ENCODE data around the gene GMIP.
"Not testable (repeated sequence)": the region's sequence is repeated elsewhere in the genome, so short reads cannot be mapped to it uniquely, and the experiment has no call there.

The GMIP gene, protein sequence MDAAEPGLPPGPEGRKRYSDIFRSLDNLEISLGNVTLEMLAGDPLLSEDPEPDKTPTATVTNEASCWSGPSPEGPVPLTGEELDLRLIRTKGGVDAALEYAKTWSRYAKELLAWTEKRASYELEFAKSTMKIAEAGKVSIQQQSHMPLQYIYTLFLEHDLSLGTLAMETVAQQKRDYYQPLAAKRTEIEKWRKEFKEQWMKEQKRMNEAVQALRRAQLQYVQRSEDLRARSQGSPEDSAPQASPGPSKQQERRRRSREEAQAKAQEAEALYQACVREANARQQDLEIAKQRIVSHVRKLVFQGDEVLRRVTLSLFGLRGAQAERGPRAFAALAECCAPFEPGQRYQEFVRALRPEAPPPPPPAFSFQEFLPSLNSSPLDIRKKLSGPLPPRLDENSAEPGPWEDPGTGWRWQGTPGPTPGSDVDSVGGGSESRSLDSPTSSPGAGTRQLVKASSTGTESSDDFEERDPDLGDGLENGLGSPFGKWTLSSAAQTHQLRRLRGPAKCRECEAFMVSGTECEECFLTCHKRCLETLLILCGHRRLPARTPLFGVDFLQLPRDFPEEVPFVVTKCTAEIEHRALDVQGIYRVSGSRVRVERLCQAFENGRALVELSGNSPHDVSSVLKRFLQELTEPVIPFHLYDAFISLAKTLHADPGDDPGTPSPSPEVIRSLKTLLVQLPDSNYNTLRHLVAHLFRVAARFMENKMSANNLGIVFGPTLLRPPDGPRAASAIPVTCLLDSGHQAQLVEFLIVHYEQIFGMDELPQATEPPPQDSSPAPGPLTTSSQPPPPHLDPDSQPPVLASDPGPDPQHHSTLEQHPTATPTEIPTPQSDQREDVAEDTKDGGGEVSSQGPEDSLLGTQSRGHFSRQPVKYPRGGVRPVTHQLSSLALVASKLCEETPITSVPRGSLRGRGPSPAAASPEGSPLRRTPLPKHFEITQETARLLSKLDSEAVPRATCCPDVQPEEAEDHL

DNA sequence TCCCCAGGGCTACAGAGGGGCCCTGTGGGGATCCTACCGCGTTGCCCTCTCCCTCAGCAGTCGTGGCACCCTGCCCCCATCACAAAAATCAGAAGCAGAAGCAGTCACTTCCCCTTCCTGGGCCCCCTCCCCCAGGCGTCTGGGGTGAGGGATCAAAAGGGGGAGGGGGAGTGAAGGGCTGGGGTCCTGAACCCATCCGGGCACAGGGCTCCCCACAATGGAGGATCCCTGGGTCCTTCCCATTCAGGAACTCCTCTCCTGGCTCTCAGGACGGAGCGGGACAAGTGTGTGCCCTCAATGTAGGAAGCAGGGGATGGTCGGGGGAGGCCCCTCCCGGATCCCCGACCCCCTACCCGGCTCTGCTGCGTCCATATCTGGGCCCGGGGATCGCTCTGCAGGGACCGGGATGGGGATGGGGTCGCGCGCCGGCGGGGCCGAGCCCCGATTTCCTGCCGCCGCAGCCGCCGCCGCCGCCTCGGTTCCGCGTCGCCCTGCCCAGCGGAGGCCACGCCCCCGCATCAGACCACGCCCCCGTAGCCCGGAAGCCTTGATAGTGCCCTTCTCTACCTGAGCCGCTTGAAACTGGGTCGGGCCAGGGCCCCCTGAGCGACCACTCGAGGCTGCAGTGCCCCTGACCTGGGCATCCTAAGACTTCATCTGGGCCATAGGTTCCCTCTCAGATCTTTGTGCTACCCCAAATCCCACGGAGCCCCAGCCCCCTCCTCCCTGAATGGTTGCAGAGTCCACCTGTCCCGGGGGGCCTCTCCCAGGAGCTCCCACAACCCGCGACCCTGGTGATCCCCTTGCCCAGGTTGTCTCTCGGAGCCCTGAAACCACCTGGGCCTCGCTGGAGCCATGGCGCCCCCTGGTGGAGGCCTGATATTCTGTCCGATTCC is at the start of gene GMIP:
Gene GMIP (minus strand): TSS at position 500 of the 896 bp plus-strand sequence. CDS start 128 bp downstream, at position 372.
- DNase-seq: peak; percentile 84

DNA sequence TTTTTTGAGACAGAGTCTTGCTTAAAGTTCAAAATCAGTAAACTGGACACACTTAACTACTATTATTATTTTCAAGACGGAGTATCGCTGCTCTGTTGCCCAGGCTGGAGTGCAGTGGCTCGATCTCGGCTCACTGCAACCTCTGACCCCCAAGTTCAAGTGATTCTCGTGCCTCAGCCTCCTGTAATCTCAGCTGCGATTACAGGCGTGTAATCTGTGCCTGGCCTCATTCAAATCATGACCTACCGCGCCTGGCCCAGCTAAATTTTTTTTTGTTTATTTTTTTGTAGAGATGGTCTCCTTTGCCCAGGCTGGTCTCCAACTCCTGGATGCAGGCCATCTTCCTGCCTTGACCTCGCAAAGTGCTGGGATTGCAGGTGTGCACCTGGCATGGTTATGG is 48.2 kb upstream of the GMIP start:
- no peak for DNase-seq

DNA sequence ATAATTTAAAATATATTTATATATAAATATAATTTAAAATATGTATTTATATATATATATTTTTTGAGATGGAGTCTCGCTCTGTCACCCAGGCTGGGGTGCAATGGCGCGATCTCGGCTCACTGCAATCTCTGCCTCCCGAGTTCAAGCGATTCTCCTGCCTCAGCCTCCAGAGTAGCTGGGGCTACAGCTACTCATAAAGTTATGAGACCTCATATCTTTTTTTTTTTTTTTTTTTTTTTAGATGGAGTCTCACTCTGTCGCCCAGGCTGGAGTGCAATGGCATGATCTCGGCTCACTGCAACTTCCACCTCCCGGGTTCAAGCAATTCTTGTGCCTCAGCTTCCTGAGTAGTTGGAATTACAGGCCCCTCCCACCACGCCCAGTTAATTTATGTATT is 45.6 kb upstream of the GMIP start:
- DNase-seq: not testable (repeated sequence)

DNA sequence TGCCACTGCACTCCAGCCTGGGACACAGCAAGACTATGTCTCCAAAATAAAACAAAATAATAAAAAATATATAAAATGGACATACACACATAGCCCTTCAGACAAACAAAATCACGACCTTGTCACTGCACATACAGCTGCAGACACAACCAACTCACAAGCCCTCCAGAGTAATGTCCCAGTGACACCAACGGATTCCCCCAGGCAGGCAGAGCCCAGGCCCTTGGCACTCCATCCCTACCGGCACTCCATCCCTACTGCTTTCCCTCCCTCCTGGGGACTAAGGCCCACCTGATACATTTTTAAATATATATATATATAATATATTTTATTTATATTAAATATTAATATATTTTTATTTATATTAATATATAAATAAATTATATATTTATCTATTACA is 43.6 kb upstream of the GMIP start:
- no peak for DNase-seq

DNA sequence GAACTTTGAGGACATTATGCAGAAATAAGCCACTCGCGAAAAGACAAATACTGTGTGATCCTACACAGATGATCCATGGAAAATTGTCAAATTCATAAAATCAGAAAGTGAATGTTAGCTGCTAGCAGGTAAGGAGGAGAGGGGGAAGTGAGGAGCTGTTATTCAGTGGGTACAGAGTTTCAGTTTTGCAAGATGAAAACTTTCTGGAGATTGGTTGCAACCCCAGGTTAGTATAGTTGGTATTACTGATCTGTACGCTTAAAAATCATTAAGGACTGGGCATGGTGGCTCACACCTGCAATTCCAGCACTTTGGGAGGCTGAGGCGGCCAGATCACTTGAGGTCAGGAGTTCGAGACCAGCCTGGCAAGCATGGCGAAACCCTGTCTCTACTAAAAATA is 43.1 kb upstream of the GMIP start:
- DNase-seq: no peak

DNA sequence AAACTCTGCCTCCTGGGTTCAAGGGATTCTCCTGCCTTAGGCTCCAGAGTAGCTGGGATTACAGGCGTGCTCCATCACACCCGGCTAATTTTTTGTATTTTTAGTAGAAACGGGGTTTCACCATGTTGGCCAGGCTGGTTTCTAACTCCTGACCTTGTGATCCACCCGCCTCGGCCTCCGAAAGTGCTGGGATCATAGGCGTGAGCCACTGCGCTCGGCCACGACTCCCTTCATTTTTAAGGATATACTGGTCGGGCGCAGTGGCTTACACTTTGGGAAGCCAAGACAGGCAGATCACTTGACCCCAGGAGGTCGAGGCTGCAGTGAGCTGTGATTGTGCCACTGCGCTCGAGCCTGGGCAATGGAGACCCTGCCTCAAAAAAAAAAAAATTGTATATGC is 42.7 kb upstream of the GMIP start:
- DNase-seq: not testable (repeated sequence)

DNA sequence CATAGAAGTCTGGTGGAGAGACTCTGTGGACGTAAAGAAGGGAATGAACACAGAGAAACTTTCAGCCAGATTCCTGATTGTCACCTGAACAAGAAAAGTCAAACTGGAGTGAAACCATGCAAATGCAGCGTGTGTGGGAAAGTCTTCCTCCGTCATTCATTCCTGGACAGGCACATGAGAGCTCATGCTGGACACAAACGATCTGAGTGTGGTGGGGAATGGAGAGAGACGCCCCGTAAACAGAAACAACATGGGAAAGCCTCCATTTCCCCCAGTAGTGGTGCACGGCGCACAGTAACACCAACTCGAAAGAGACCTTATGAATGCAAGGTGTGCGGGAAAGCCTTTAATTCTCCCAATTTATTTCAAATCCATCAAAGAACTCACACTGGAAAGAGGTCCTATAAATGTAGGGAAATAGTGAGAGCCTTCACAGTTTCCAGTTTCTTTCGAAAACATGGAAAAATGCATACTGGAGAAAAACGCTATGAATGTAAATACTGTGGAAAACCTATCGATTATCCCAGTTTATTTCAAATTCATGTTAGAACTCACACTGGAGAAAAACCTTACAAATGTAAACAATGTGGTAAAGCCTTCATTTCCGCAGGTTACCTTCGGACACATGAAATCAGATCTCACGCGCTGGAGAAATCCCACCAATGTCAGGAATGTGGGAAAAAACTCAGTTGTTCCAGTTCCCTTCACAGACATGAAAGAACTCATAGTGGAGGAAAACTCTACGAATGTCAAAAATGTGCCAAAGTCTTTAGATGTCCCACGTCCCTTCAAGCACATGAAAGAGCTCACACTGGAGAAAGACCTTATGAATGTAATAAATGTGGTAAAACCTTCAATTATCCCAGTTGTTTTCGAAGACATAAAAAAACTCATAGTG is 36.0 kb upstream of the GMIP start:
- DNase-seq: no peak

DNA sequence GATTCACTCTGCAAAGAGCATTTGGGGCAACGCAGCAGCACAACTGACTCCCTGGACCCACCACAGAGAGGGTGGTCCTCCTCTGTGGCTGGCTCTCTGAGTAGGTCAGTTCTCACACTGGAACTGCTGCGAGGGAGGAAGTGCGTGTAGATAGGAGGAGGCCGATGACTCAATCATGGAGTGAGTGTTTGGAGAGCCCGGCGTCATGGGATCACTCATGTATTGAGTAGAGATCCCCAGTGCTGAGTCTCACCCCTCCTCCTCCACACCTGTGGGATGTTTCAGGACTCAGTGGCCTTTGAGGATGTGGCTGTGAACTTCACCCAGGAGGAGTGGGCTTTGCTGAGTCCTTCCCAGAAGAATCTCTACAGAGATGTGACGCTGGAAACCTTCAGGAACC is 34.1 kb upstream of the GMIP start:
- DNase-seq: no peak

DNA sequence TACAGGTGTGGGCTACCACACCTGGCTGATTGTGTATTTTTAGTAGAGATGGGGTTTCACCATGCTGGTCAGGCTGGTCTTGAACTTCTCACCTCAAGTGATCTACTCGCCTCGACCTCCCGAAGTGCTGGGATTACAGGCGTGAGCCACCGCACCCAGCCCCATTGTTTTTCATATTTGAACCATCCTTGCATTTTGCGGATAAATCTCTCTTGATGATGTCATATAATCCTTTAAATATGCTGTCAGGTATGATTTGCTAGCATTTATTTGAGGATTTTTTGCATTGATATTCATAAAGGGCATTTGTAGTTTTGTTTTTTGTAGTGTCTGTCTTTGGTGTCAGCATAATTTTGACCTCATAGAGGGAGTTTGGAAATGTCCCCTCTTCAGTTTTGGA is 30.9 kb upstream of the GMIP start:
- DNase-seq: no peak

DNA sequence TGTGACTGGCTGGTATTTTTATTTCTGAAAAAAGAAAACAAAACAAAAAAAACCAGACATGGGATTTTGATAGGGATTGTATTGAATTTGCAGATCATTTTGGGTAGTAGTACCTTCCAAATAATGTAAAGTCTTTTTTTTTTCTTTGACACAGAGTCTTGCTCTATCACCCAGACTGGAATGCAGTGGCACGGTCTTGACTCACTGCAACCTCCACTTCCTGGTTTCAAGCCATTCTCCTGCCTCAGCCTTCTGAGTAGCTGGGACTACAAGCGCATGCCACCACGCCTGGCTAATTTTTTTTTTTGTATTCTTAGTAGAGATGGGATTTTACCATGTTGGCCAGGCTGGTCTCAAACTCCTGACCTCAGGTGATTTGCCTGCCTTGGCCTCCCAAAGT is 29.4 kb upstream of the GMIP start:
- no peak for DNase-seq

DNA sequence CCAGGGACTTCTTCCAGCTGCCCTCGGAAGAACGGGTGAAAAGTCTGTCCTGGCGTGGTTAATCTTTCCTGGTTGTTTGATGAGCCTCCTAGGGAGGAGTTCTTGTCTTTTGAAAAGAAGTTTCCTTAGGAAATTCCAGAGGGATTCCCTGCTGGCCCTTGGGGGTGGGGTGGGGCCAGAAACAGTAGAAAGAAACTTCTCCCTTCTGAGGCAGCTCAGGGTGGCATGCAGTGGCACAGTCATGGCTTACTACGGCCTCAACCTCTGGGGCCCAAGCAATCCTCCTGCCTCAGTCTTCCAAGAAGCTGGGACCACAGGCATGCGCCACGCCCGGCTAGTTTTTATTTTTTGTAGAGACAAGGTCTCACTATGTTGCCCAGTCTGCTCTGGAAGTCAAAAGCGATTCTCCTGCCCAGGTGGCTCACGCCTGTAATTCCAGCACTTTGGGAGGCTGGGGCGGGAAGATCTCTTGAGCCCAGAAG is 26.7 kb upstream of the GMIP start:
- no peak for DNase-seq

DNA sequence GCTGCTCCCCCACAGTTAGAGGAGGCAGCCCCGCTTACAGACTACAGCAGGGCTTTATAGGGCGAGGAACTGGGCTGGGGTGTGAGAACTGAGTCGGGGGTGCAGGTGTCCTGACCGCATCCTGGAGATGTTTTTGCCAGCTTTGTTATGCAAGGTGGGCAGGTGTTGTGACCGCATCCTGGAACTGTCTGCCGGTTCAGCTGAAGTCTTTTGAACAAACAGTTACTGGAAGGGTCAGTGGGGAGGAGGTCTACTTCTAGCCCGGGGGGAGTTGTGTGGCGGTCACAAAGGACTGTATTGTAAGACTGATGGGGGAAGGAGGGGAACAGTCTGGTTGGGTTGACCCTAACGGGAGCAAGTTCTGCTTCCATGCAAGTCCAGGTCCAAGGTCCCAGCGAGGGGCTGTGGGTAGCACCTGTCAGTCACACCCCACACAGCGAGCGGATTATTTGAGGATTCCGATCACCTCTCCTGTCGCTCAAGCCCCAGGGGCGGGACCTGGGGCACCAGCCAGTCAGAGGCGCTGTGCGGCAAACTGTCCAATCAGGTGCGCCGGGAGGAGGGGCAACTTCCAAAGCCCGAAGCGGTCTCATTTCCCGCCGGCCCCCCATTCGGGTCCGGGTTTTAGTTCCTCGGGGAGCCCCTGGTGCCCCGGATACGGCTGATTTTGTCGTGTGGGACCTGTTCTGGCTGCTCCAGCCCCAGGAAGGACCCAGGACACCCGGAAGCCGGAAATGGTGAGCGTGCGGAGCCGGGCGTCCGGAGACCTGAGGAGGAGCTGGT is 25.0 kb upstream of the GMIP start, which contains the start of gene ZNF101:
Gene ZNF101 (plus strand): TSS at position 610 of the 783 bp plus-strand sequence. CDS start 125 bp downstream, at position 735.
- DNase-seq: peak; percentile 94

DNA sequence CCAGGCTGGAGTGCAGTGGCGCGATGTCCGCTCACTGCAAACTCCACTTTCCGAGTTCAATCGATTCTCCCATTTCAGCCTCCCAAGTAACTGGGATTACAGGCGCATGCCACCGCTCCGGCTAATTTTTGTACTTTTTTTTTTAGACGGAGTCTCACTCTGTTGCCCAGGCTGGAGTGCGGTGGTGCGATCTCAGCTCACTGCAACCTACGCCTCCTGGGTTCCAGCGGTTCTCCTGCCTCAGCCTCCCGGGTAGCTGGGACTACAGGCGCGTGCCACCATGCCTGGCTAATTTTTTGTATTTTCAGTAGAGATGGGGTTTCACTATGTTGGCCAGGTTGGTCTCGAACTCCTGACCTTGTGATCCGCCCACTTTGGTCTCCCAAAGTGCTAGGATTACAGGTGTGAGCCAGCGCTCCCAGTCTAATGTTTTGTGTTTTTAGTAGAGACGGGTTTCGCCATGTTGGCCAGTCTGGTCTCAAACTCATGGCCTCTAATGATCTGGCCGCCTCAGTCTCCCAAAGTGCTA is 22.0 kb upstream of the GMIP start:
- DNase-seq: not testable (repeated sequence)

DNA sequence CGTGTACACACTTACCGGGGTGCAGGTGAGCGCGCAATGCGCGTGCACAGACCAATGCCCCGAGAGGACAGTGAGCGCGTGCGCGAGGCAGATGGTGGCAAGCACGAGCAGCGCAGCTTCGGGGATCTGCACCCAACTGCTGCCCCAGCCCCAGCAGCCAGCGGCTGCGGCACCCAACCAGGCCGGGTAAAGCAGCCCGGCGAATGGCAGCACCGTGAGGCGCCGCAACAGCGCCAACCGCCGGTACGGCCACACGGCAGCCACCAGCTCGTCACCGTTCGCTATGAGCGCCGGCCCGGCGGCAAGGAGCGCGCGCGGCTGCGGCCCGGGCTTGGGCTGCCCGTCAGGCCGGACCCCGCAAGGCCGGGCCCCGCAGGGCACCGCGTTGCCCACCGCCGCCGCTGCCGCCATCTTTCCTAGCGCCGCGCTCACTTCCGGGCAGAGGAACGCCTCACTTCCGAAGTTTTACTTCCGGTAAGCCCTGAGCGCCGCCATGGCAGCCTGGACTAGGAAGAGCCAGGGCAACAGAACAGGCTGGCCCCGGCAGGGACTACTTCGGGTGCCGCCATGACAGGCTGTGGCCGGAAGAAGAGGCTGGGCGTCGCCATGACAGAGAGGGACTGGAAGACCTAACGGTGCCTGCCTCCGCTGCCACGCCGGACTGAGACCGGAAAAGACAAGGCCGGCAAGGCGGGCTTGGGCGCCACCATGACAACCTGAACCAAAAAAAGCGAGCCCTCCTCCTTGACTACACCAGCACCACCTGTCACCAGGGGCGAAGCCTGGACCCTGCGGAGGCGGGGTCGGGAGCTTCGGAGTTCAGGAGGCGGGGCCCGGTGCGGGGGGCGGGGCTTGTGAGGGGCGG is 20.0 kb upstream of the GMIP start, which contains the start of gene ATP13A1:
Gene ATP13A1 (minus strand): TSS at position 421 of the 865 bp plus-strand sequence. CDS start 10 bp downstream, at position 411.
- peak; percentile 94 for DNase-seq

DNA sequence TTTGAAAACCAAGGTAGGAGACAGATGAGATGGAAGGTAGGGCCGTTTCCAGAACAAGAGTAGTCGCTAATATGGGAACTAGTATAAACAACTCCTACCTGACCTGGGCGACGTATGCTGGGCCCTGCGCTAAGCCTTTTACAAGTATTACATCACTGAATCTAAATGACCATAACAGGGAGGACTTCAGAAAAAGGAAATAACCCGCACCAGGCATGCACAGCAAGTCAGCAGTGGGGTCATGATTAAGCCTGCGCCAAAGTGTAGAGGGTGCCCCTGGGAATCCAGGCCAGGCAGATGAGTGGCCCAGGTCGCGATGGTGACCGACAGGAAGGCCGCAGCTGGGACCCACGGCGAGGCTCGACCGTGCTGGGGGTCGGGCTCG is 19.4 kb upstream of the GMIP start:
- no peak for DNase-seq

DNA sequence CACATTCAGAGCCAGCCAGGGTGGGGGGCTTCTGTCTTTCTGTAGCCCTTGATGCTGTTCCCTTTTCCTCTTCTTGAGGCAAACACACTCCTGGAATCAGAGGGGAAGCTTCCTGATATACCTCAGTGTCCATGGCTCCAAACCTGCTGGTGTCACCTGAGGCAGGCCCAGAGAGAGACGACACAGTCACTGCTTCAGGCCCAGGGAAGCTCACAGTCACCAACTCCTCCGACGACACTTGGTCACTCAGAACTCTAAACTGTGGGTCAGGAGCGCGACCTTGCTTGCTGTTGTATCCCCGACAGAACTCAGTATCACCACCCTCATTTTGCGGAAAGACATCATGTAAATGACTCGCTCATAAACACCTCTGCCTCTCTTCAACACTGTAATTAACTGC is 18.9 kb upstream of the GMIP start:
- no peak for DNase-seq

DNA sequence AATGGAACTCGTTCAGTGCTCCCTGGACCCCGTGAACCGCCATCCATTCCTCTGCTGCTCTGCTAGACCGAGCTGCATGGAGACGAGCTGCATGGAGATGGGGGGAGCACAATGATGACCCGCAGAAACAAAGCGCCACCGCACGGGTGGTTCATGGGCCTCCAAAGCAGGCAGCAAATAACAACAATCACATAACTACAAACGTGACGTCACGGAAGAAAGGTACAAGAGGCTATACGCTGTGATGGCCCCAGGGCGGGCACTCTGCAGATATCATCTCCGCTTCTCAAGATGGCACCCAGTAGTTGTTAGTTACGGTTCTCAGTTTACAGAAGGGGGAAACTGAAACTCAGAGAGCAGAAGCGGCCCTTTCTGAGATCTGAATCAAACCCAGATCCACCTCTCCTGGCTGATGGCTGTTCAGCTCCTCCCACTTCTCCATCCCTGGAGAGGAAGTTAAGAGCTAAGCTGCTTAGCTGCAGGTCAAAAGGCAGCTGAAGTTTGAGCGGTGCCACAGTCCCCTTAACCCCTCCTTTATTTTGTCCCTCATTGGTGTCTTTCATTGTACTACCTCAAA is 18.3 kb upstream of the GMIP start:
- no peak for DNase-seq

DNA sequence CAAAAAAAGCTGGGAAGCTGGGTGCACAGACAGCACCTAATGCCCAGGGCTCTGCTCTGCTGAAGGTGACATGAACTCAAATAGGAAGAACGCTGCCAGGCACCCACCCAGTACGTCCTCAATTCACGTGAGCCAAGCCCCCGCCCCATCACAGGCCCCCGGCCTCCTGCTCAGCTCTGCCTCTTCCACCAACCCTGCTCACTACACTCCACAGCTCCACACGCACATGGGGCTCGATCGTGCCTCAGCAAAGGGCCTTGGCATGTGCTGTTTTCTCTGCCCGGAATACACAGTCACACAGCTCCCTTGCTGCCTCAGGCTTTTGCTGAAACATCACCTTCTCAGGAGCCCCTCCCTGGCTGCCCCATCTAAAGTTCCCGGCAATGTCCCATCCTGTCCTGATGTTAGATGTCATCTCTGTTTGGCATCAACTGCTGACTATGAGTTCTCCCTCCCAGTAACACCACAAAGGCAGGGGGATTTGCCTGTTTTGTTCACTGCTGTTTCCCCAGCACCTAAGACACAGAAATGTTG is 17.8 kb upstream of the GMIP start:
- no peak for DNase-seq

All from activated effector memory CD4-positive, alpha-beta T cell treated with Interleukin-2 at 50 U/mL for 16 hours (primary cell).